NCI-H774 (cell line): ENCODE results near the gene DGKQ.
"Not testable (repeated sequence)": the region's sequence is repeated elsewhere in the genome, so short reads cannot be mapped to it uniquely, and the experiment has no call there.

ENCODE experiments used
- DNase-seq: peaks from one replicate; lab custom pipeline; 2025; lab: John Stamatoyannopoulos, UW

The DGKQ gene

DNA sequence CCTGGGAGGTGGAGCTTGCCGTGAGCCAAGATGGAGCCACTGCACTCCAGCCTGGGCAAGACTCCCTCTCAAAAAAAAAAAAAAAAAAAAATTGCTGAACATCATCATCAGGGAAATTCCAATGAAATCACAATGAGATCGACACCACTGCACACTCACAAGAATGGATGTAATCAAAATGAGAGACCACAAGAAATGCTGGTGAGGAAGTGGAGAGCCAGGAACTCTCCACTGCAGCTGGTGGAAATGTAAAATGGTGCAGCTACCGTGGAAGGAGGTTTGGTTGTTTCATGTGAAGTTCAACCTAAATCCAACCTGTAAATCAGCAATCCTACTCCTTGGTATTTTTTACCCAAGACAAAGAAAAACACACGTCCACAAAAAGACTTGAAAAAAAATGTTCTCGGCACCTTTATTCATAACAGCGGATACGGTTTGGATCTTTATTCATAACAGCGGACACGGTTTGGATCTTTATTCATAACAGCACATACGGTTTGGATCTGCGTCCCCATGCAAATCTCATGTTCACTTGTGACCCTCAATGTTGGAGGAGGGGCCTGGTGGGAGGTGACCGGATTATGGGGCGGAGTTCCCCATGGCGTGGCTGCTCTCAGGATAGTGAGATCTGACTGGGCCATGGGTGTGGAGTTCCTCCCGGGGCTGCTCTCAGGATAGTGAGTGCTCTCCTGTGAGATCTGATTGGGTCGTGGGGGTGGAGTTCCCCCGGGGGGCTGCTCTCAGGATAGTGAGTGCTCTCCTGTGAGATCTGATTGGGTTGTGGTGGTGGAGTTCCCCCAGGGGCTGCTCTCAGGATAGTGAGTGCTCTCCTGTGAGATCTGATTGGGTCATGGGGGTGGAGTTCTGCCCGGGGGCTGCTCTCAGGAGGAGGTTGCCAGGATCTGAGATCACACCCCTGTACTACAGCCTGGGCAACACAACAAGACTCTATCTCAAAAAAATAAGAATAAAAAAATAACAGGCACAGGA, 49.0 kb downstream of the DGKQ start:
- no peak for DNase-seq

DNA sequence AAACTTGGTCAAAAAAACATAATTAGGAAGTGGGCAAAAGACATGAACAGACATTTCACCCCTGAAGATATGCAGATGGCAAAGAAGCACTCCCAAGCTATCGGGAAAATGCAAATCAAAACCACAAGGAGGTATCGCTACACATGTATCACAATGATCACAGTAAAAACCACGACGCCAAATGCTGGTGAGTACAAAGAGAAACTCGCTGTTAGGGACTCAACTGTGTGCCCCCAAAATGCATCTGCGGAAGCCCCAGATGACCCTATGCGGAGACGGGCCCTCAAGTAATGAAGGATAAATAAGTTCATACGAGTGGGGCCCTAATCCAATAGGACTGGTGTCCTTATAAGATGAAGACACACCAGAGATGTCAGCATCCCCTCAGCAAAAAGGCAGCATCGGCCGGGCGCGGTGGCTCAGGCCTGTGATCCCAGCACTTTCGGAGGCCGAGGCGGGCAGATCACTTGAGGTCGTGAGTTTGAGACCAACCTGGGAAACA, 51.5 kb downstream of the DGKQ start:
- DNase-seq: no peak

DNA sequence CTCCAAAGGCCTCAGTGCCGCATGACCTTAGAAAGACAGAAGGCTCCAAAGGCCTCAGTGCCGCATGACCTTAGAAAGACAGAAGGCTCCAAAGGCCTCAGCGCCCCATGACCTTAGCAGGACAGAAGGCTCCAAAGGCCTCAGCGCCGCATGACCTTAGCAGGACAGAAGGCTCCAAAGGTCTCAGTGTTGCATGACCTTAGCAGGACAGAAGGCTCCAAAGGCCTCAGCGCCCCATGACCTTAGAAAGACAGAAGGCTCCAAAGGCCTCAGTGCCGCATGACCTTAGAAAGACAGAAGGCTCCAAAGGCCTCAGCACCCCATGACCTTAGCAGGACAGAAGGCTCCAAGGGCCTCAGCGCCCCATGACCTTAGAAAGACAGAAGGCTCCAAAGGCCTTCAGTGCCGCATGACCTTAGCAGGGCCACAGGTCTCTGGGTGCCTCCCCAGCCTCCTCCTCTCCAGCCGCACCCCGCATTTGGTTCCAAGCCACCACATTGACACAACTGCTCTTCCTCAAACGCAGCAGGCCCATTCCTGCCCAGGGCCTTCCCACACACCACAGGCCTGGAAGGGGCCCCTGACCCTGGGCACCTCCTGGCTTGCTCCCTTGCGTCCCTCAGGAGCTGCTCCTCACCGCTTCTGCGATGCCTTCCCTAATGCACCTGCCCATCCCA, 54.2 kb downstream of the DGKQ start:
- DNase-seq: not testable (repeated sequence)

DNA sequence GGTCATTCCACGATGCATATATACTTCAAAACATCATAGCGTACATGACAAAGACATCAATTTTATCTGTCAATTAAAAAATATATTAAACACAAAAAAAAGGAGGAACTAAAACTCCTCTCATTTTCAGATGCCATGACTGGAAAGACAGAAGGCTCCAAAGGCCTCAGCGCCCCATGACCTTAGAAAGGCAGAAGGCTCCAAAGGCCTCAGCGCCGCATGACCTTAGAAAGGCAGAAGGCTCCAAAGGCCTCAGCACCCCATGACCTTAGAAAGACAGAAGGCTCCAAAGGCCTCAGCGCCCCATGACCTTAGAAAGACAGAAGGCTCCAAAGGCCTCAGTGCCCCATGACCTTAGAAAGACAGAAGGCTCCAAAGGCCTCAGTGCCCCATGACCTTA, 54.8 kb downstream of the DGKQ start:
- not testable (repeated sequence) for DNase-seq

DNA sequence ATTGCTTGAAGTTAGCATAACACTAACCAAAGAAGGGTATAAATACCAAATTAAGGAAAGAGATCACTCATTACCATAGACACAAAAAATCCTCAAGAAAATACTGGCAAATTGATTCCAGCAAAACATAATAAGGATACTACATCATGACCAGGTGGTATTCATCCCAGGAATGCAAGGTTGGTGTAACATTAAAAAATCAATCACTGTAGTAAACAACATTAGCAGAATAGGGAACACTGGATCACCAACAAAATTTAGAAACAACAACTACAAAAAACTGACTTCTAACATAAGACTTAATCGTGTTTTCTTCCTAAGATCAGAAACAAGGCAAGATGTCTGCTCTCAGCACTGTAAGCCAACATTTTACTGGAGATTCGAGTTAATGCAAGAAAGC, 55.4 kb downstream of the DGKQ start:
- DNase-seq: no peak

DNA sequence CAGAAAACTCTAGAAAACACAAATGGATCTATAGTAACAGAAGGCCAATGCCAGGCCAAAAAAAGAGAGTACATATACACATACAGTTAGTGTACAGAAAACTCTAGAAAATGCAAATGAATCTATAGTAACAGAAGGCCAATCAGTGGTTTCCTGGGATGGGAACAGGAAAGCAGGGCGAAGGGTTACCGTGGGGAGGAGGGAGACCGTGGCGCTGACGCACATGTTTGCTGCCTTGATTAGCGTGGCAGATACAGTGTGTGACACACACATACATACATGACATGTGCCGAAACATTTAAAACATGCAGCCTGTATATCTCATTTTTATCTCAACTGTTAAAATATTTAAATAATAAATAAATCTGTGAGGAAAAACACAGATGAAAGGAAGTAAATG, 55.9 kb downstream of the DGKQ start:
- no peak for DNase-seq

DNA sequence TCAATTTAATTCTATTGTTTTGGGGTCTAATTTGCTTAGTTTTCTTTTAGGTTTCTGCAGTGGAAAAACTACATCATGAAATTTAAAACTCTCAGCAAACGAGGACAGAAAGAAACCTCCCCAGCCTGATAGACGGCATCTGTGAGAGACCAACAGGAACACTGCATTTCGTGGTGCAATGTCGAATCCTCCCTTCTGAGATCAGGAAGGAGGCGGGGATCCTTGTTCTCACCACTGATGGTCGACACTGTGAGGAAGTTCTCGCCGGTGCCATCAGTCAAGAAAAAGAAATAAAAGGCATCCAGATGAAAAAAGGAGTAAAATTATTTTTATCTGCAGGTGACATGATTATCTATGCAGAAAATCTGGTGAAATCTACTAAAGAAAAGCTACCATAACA, 57.8 kb downstream of the DGKQ start:
- no peak for DNase-seq

DNA sequence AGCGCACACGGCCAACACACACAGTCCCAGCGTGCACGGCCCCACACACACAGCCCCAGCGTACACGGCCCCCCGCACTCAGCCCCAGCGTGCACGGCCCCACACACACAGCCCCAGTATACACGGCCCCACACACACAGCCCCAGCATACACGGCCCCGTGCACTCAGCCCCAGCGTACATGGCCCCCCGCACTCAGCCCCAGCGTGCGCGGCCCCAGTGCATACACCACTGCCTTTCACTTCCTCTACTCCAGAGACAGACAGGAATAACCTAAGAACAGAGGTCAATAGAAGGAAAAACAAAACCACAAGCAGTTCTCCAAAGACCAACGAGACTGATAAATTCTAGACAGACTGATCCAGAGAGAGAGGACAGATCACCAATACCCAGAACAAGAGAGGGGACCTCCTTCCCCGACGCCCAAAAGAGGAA, 58.3 kb downstream of the DGKQ start:
- DNase-seq: no peak

DNA sequence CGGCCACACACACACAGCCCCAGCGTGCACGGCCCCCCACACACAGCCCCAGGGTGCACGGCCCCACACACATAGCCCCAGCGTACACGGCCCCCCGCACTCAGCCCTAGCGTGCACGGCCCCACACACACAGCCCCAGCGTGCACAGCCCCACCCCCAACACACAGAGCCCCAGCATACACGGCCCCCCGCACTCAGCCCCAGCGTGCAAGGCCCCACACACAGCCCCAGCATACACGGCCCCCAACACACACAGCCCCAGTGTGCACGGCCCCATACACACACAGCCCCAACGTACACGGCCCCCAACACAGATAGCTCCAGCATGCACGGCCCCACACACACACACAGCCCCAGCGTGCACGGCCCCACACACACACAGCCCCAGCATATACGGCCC, 58.8 kb downstream of the DGKQ start:
- DNase-seq: no peak

DNA sequence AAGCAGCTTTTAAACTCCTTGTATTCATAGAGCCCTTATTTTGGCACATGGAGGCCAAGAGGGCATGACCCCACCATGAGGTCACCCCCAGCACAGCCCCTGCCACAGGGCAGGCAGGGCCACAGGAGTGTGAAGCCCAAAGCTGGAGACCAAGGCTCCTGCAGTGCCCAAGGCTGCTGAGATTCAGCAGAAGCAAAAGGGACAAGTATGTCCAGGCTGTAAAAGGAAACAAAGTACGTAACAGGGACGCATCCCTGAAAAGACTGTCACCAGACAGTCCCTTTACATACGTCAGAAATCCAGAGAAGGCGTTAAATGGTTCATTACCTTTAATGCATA, 60.1 kb downstream of the DGKQ start:
- no peak for DNase-seq

DNA sequence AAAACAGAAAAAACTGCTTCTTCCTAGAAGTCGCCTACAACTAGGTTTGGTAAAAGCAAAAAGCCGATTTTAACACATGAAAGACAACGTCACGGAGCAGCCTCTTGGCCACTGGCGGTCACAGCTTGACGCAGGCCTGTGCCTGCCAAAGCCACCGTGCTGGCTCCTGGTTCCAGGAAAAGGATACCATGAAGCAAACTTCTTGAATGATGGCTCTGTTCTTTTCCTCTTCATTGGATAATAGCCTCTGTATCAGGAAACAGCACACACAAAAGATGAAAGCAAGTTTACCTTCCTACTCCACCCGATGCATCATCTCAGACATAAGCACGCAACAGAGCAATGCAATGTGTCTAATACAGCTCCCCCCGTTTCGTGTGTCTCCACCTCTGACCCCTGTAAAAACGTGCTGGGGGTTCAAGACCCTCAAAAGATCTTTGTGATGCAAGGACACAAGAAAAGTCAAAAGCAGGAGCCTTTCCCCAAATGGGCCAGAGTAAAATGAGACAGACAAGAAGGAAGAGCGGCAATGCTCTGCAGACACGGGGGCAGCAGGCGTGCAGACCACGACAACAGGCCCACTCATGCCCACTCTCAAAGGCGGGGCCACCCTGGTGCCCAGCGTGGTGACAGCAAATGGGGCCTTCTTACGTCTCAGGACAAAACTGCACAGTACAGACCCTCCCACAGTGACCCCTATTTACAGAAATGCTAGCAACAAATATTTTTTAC, 60.7 kb downstream of the DGKQ start:
- no peak for DNase-seq

DNA sequence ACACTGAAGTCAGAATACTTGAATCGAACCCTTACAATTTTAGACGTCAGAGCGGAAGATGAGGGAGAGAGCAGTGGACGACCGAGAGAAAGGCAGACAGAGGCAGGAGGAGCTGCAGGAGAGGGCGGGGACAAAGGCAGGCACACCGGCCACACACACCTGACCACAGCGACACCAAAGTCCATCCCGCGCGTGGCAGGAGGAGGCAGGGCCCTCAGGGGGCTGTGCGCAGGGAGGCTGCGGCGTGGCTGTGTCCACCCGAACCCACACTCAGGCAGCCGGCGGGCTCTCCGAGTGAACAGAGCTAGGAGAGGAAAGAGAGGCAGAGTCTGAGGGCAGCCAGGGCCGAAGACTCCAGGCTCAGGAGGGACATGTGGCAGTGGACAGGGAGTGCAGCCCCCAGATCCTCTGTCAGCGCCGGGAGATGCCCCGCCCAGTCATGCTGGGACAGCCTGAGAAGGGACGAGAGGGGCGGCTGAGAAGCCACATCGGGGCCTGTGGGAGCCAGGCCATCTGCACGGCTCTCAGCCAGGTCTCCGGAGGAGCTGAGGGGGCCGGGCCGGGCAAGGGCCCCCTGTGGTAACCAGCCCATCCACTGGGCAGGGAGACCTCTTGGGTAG, 61.4 kb downstream of the DGKQ start:
- DNase-seq: no peak

DNA sequence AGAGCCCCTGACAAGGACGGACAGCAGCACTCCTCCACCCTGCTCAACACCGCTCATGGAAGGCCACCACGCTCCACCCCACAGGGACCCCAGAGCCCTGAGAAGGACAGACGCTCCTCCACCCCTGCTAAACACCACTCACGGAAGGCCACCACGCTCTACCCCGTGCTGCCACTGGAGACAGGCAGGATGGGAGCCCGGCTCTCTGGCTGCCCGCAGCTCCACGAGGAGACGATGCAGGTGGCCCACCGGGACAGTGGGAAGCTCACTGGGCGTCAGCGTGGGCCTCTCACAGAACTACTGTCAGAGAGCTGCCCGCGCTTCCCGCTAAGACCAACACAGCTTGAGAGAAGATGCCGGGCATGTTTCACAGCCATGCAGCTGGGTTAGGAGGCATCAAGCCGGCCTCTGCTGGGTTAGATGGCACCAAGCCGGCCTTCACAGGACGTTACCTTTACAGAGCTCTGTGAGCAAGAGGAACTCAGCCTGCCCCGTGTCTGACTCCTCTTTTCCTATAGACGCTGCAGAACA, 62.1 kb downstream of the DGKQ start:
- no peak for DNase-seq

DNA sequence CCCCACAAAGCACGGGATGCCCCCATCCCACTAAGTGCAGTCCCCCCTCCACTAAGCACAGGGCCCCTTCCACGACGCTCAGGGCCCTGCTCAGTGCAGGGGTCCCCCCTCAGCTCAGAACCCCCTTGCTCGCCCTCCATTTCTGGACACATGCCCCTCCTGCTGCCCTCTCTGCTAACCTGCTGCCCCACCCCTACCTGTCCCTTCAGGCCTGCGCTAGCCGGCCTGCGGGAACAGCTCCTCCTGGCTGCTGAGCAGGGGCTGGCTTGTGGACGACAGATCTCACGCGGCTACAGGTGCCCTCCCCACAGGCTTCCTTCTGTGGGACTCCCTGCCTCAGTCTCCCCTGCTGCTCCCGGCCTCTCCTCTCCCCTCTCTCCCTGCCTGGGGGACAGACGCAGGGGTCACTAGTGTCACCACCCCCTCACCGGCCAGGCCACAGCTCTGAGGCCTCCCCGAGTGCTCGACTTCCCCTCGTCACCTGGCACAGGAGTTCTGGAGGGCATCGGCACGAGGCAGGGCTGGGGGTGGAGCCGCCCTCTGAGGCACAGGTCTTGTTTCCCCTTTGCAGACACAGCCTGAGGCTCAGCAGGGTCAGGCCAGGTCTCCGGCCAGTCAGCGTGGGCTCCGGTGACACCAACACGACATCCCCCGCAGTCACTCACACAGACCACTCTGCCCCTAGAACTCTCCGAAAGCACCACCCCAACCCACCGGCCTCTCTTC, 62.8 kb downstream of the DGKQ start:
- DNase-seq: no peak

DNA sequence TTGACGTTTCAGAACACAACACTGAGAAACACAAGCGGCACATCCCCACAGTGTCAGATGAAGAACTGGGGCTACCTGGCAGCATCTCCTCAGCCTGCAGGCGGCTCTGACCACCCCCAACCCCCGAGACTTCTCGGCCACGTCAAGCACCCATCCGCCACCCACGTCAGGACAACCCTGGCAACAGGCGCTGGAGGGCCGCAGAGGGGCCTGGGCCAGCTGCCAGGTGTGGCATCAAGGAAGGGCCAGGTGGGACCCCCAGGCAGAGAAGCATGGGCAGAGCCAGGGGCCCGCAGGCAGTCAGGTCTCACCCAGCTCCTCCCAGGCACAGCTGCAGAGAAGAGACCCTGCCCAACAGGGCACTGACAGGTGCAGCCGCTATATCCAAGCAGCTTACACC, 63.5 kb downstream of the DGKQ start:
- DNase-seq: no peak

DNA sequence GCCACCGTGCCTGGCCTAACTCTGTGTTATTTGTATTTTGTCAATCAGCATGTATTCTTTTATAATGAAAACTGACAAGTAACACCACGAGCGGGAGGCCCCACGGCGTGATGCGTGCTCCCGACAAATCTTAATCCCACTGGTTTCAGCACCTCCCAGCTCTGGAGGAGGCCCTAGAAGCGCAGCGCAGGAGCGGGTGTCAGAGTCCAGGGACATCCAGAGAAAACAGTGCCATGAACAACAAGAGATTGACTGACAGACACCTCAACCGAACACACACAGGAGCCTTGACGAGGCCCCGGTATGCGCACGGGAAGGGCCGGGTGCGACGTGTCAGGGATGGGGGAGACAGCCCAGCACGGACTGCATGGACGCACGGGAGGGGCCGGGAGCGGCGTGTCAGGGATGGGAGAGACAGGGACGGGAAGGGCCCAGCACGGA, 64.2 kb downstream of the DGKQ start:
- DNase-seq: no peak
